Stimulated activated CD8-positive, alpha-beta memory T cell treated with anti-CD3 and anti-CD28 coated beads, Interleukin-2, amount 100 ng/mL, for 48 hours (primary cell): Measurements from ENCODE around the gene PLA2G4C.

Experiments
- DNase-seq, 2 donors: peaks; one replicate each; pipeline ENCODE4 v3.0.0-alpha.2; 2020; ENCODE audit warnings: low read depth in 2 of 2

PLA2G4C gene, protein sequence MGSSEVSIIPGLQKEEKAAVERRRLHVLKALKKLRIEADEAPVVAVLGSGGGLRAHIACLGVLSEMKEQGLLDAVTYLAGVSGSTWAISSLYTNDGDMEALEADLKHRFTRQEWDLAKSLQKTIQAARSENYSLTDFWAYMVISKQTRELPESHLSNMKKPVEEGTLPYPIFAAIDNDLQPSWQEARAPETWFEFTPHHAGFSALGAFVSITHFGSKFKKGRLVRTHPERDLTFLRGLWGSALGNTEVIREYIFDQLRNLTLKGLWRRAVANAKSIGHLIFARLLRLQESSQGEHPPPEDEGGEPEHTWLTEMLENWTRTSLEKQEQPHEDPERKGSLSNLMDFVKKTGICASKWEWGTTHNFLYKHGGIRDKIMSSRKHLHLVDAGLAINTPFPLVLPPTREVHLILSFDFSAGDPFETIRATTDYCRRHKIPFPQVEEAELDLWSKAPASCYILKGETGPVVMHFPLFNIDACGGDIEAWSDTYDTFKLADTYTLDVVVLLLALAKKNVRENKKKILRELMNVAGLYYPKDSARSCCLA

DNA sequence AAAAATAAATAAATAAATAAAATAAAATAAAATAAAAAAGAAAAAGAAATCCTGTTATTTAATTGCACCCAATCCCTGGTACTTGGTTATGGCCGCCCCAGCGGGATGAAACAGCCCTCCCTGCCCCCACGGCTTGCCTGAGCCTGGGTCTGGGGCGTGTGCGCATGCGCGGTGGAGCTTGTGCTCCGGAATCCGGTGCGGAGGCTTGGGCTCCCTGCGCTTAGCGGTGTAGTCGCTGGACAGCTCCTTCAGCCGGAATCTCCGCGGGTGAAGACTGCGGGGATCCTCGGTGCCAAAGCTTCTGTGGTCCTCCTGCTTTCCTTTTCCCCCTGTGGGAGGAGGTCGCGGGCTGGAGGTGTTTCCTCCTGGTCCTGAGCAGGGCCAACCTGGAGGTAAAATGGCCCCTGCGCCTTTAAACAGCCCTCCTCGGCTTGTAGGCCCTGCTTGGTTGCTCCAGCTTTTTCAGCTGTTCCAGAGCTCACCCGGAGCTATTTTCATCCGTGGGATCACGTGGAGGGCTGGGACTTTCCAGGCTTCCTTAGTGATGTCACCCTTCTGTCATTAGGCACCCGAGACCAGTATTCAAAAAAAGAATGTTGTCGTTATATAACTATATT is at the start of gene PLA2G4C:
Gene PLA2G4C, minus strand, starts transcription at position 468 of the 617 bp plus-strand sequence. CDS start 4,288 bp downstream, outside the sequence.
- DNase-seq, result peak; percentile 77 to 79

DNA sequence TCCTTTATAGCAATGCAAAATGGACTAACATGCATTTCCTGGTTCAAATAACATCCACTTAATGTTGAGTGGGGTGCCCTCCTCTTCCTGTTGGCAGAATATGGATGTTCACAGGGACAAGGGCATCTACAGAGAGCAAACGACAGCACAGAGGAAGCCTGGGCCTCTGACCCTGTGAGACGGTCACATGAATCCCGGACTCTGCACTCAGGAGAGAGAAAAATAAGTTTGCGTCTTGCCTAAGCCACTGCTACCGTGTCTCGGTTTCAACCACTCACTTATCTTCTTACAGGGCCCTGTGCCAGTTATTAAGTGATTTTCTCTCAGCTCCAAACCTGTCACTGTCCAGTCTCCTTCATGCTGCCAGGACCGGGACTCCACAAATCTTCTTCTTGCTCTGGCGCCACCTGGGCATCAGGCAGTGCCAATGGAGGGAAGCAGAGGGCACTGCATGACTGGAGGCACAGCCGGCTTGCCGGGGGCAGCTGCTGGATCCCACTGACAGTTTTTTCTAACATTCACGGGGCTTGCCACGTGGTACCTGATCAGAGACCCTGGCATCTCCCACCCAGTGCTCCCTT is 47.7 kb upstream of the PLA2G4C start:
- DNase-seq, result no peak

DNA sequence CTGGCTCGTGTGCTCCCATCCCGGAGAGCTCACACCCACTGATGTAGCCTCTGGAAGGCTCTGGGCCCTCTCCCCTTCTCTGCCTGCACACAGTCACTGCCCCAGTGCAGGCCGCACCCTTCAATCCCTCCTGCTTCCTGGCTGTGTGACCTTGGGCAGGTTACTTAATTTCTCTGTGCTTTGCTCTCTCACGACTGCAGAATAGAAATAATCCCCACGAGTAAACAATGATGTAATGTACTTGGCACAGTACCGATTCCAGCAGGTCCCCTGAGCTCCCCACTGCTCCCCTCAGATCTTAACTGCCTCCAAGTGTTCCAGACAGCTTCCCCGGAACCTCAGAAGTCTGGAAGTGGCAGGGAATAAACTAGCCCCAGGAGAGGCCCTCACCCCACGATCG is 43.4 kb upstream of the PLA2G4C start:
- DNase-seq, result no peak

GRCh38 chr19:48152551-48152950 is 41.9 kb upstream of the PLA2G4C start:
- DNase-seq, result peak; percentile 36 to 51

GRCh38 chr19:48149430-48149829 is 38.8 kb upstream of the PLA2G4C start:
- DNase-seq, result no peak

DNA sequence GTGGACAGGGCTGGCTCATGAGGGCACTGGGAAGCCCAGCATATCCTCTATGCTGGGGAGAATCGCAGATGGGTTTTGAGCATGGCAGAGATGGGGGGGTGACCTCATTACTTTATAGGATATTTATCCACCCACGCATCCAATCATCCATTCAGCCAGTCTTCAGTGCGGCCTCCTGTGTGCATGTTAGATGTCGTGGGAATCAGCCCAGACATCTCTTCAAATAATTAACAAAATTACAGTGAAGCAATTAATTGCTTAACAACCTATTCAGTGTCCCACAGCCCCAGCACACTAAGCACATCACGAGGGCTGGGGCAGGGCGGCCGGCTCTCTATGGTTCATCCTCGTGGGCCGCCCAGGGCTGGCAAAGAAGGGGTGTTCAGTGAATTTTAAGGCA is 38.0 kb upstream of the PLA2G4C start:
- no peak for DNase-seq

GRCh38 chr19:48147597-48148175 is 37.1 kb upstream of the PLA2G4C start:
- no peak for DNase-seq

DNA sequence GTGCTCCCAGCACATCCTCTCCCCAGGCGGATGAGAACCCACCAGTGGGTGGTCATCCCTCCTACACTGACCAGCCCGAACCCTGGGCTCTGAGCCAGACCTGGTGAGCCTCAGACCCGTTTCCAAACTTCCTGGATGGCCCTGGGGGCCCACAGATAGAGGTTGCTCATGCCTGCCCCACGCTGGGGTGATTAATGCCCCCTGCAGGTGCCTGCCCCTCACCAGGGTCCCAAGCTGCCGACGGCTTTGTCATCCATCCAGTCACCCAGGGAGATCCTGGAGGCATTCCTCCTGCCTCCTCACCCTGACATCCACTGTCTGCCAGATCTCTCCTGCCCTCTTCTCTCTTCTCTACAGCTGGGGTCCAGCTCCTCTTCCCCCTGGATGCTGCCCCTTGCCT is 28.4 kb upstream of the PLA2G4C start:
- no peak for DNase-seq

DNA sequence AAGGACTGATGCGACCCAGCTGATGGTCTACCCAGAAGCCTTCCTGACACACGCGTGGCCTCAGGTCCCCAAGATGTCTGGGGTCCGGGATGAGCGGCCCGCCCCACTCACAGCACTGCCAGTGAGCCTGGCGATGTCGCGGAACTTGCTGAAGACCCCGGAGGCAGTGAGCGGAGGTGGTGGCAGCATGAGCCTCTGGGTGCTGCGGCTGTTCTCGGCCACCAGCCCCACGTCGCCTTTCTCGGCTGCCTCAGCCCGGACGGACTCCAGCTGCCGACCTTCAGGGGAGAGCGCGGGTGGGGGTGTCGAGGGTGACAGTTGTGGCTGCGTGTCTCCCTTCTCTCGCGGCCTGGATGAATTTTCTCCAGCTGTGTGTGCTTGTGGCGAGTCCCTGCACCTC is 26.8 kb upstream of the PLA2G4C start:
- DNase-seq, result no peak

- no peak for DNase-seq
Observed at GRCh38 chr19:48136547-48136946, 25.9 kb upstream of the PLA2G4C start.

DNA sequence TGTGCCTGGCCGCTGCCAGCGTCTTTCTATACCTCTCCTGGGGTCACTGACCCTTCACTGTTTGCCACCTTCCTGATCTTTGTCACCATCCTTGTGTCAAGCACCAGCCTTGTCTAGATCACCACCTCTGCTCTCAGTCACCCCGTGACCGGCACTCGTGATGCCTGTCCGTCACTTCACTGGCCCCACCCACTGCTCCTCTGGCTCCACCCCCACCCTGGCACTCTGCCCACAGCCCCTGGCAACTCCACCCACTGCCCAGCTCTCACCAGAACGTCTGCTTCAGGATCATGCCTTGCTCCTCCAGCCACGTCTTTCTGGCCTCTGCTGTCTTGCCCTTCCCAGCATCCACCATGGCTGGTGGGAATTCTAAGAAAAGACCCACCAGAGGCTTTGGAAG is 24.8 kb upstream of the PLA2G4C start:
- peak in 1 of 2 donors; percentile 13 for DNase-seq

DNA sequence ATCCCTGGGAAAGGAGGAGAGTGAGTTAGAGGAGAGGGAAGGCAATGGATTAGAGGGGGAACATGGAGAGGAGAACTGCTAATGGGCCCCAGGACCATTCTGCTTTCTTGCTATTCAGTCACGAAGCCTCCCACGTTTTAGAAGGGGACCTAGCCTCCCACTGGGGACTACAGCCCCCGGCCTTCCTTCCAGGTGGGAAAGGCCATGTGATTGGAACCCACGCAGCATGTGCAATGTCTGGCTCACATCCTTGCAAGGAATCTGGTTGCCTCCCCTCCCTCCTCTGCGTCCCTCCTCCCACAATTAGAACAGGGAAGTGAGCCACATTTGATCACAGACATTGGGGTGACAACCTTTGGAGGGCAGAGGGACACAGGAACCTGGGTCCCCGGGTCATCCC is 22.5 kb upstream of the PLA2G4C start:
- DNase-seq, result no peak

- DNase-seq, result no peak
Observed at GRCh38 chr19:48127561-48127960, 16.9 kb upstream of the PLA2G4C start.

DNA sequence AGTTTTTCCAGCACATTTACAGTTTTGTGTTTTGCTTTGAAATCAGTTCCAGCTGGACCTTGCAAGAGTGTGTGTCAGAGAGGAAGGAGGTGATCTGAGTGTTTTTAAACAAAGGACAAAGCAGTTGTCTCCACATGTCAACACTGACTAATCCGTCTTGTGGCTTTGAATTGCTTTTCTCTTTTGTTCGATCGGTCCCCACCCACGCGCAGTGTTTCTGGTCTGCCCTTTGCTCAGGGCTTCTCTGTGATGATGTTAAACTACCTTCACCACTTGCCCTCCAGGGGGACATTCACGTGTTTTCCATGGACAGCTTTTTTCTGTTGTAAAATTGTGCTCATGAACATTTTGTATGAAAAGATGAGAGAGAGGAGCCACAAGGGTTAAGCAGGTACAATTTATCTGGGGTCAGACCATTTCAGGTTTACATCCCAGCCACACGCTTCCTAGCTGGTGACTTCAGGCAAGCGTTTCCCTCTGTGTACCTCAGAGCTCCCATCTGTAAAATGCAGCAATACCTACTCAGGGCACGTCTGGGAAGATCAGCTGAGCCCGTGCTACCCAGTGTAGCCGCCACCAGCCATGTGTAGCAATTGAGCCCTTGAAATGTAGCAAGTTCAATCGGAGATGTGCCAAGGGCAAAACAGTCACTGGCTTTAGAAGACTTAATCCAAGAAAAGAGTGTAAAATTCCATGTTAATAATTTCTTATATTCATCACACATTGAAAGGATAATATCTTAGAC is 13.5 kb upstream of the PLA2G4C start:
- DNase-seq, result peak; percentile 44 to 46

GRCh38 chr19:48122421-48122820 is 11.8 kb upstream of the PLA2G4C start:
- DNase-seq, result no peak

GRCh38 chr19:48121909-48122371 is 11.3 kb upstream of the PLA2G4C start:
- DNase-seq, result no peak

DNA sequence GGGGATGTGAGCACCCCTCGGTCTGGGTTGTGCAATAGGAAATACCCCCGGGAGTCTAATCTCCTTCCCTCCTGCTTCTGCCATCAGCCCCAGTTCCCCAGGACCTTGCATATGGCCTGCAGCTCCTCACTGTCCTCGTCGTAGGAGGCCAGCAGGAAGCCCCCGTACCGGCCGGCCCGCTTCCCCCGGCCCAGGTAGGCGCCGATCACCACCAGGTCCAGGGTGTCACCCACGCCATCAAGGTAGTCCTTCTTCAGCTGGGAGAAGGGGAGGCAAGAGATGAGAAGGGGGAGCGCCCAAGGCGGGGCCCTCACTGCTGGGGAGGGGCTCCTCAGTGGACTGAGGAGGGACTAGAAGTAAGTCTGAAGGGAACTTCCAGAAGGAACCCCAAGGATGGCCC is 10.4 kb upstream of the PLA2G4C start:
- DNase-seq, result no peak

- no peak for DNase-seq
Observed at GRCh38 chr19:48120505-48120904, 9.9 kb upstream of the PLA2G4C start.

DNA sequence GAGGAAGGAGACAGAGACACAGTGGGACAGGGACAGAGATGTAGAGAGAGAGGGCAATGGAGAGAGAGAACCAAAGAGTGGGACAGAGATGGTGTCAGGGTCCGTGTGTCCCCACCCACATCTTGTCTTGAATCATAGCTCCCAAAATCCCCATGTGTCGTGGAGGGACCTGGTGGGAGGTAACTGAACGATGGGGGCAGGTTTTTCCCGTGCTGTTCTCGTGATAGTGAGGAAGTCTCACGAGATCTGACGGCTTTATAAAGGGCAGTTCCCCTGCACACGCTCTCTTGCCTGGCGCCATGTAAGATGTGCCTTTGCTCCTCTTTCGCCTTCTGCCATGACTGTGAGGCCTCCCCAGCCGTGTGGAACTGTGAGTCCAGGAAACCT is 7.5 kb upstream of the PLA2G4C start:
- no peak for DNase-seq

DNA sequence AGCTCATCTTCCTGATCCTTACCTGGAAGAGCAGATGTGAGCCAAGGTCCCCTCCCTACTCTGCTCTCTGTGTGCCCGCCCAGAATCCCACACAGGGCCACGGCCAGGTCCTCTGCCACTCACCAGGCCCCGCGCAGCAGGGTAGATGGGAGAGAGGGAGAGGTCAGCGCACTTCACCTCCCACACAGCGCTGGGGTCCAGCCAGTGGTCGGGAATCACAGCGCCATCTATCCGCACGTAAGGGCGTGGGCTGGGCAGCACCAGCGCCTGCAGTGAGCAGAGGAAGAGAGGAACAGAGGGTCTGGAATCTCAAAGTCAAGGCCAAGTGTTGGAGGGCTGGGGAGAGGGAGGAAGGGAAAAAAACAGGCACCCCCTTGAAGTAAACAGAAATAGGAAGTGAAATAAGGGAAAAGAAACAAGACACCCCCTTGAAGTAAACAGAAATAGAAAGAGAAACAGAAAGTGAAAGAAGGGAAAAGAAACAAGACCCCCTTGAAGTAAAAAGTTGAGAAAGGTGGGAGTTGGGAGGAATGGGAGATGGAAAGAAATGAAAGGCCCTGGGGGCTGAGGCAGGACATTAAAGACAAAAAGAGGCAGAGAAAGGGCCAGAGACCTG is 7.0 kb upstream of the PLA2G4C start:
- no peak for DNase-seq
